GM12891 (cell line): ENCODE results near the gene CAP2. TPM values are rescaled to one million over a fixed set of nuclear protein-coding genes. Genes with fewer than 3 reads are reported as not detected.

Experiments used
- DNase-seq: peaks from one replicate; pipeline ENCODE4 v3.0.0; 2011; ENCODE audit warnings: low spot score; ENCODE audit not compliant: insufficient read length
- FAIRE-seq: peaks from 2 replicates; lab custom pipeline; 2011; peaks lifted over from hg19 to GRCh38; lab: Jason Lieb, UNC
- PAX5 ChIP-seq: IDR thresholded peaks from 2 replicates; pipeline ENCODE4 v1.6.1; 2011; ENCODE audit warnings: low read length, moderate library complexity, mild to moderate bottlenecking; ENCODE audit not compliant: insufficient read depth, severe bottlenecking
- POLR2A ChIP-seq: IDR thresholded peaks from 2 replicates; pipeline ENCODE4 v1.6.1; 2011; ENCODE audit warnings: low read depth, low read length, control low read depth
- POLR2AphosphoS5 ChIP-seq: IDR thresholded peaks from 2 replicates; pipeline ENCODE4 v1.6.1; 2011; ENCODE audit warnings: low read depth, low read length, control low read depth
- POU2F2 ChIP-seq: IDR thresholded peaks from 2 replicates; pipeline ENCODE4 v1.6.1; 2011; ENCODE audit warnings: low read depth, mild to moderate bottlenecking, control low read depth, low read length, moderate library complexity
- SPI1 ChIP-seq: IDR thresholded peaks from 2 replicates; pipeline ENCODE4 v1.6.1; 2011; ENCODE audit warnings: low read depth, low read length, control low read depth
- TAF1 ChIP-seq: IDR thresholded peaks from 2 replicates; pipeline ENCODE4 v1.6.1; 2011; ENCODE audit warnings: low read depth, low read length, control low read depth
- polyA plus RNA-seq: library from polyadenylated mRNA; unstranded; fragments of >200 nt; gene quantifications from one replicate; pipeline ENCODE4 v1.2.1, GENCODE V29; 2012; ENCODE audit warnings: low read depth, missing spikeins, inconsistent platforms; ENCODE audit not compliant: missing spikeins

The CAP2 gene
- polyA plus RNA-seq = not detected

GRCh38 chr6:17392978-17393891 is at the start of gene CAP2:
Gene CAP2 (plus strand): TSS chr6:17393595. CDS start chr6:17421556, 27,961 bp downstream.
- TF ChIP-seq POLR2A (no peak), POU2F2 (no peak), TAF1 (no peak), POLR2AphosphoS5 (no peak), SPI1 (no peak), PAX5 (no peak)
- DNase-seq (no peak), FAIRE-seq (no peak)

GRCh38 chr6:17347012-17347411 is 46.4 kb upstream of the CAP2 start:
- DNase-seq (no peak), FAIRE-seq (no peak)
- no peak for TF ChIP-seq POU2F2
- no peak for TF ChIP-seq PAX5

GRCh38 chr6:17349427-17349826 is 44.0 kb upstream of the CAP2 start:
- TF ChIP-seq POLR2A (no peak), POU2F2 (no peak)
- no peak for FAIRE-seq
- no peak for DNase-seq

- DNase-seq (no peak), FAIRE-seq (no peak)
- TF ChIP-seq PAX5 (no peak), POLR2A (no peak), TAF1 (no peak), POLR2AphosphoS5 (no peak), POU2F2 (no peak), SPI1 (no peak)
Observed at GRCh38 chr6:17352302-17352701, 41.1 kb upstream of the CAP2 start.

GRCh38 chr6:17353440-17354175 is 39.8 kb upstream of the CAP2 start:
- no peak for FAIRE-seq

GRCh38 chr6:17354700-17355403 is 38.5 kb upstream of the CAP2 start:
- FAIRE-seq (no peak), DNase-seq (no peak)
- TF ChIP-seq SPI1 = peak; percentile 39
- no peak for TF ChIP-seq TAF1

More at GRCh38 chr6:17353440-17354175, 39.8 kb upstream of the CAP2 start:
- DNase-seq = no peak
- TF ChIP-seq POLR2AphosphoS5 (no peak), POLR2A (no peak), SPI1 (no peak), TAF1 (no peak), POU2F2 (no peak), PAX5 (no peak)

- FAIRE-seq (no peak), DNase-seq (no peak)
- TF ChIP-seq TAF1 (no peak), SPI1 (no peak), POLR2A (no peak), PAX5 (no peak), POLR2AphosphoS5 (no peak), POU2F2 (no peak)
Observed at GRCh38 chr6:17355404-17355774, 38.0 kb upstream of the CAP2 start.

GRCh38 chr6:17358515-17358914 is 34.9 kb upstream of the CAP2 start:
- DNase-seq = no peak
- no peak for TF ChIP-seq POU2F2
- TF ChIP-seq POLR2AphosphoS5 = no peak
- FAIRE-seq = no peak

- no peak for FAIRE-seq
- TF ChIP-seq POU2F2 = no peak
- DNase-seq = no peak
Observed at GRCh38 chr6:17360564-17360963, 32.8 kb upstream of the CAP2 start.

- DNase-seq (no peak), FAIRE-seq (no peak)
- TF ChIP-seq SPI1 = no peak
- no peak for TF ChIP-seq POLR2AphosphoS5
- TF ChIP-seq TAF1 = no peak
- TF ChIP-seq POLR2A = no peak
- no peak for TF ChIP-seq POU2F2
- TF ChIP-seq PAX5 = no peak
Observed at GRCh38 chr6:17361013-17361412, 32.4 kb upstream of the CAP2 start.
